ENCODE measurements around the gene PNKD.

DNA sequence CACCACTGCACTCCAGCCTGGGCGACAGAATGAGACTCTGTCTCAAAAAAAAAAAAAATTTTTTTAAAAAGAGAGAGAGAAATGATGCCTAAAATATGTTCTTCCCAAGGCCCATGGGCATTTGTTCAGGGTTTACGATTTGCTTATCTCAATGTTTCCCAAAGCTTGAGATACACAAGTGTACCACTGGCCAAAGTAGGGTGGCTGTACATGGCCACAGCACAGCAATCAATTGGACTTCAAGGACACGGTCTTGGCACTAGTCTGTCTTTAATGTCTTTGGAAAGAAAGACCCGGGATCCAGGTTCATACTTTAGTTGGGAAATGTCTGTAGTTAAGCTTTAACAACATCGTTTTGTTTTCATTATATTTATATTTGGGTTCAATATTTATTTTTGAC is 76.9 kb downstream of the PNKD start:
- TF ChIP-seq, protein P1, sequence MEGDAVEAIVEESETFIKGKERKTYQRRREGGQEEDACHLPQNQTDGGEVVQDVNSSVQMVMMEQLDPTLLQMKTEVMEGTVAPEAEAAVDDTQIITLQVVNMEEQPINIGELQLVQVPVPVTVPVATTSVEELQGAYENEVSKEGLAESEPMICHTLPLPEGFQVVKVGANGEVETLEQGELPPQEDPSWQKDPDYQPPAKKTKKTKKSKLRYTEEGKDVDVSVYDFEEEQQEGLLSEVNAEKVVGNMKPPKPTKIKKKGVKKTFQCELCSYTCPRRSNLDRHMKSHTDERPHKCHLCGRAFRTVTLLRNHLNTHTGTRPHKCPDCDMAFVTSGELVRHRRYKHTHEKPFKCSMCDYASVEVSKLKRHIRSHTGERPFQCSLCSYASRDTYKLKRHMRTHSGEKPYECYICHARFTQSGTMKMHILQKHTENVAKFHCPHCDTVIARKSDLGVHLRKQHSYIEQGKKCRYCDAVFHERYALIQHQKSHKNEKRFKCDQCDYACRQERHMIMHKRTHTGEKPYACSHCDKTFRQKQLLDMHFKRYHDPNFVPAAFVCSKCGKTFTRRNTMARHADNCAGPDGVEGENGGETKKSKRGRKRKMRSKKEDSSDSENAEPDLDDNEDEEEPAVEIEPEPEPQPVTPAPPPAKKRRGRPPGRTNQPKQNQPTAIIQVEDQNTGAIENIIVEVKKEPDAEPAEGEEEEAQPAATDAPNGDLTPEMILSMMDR (conservative IDR thresholded peaks at IDR 0.05 in 1 of 2, IDR thresholded peaks at IDR 0.05 in 1 of 2; ENCODE audit: low read depth in 1 of 2, low read length in 2 of 2), result no peak
- no peak for TF ChIP-seq EZH2 (IDR thresholded peaks at IDR 0.05; ENCODE audit: low read length, missing control alignments)
